Measurements from ENCODE around the gene HLA-DOA.

The HLA-DOA gene

GRCh38 chr6:32963866-32964265 is 45.5 kb downstream of the HLA-DOA start:
- WGBS, 2 experiments, result 89 to 95% methylated on average over 1 of the region's 1 CpG
- Histone ChIP-seq H3K27ac (ENCODE audit: insufficient read depth, low read depth, low read length, poor library complexity, severe bottlenecking) (no peak overlapping the region), H3K4me1 (ENCODE audit: control insufficient read depth, insufficient read depth, low read length) (peaks cover 9% of the 10 kb centered on the region), H3K4me3 (ENCODE audit: insufficient read depth, low read depth, low read length) (no peak overlapping the region), H3K9me3 (ENCODE audit: control insufficient read depth, low read length) (no peaks in the 10 kb centered on the region), H3K27me3 (ENCODE audit: control insufficient read depth, insufficient read depth, low read length, poor library complexity, severe bottlenecking) (no peaks in the 10 kb centered on the region), H3K36me3 (ENCODE audit: control insufficient read depth, insufficient read depth, low read length) (no peaks in the 10 kb centered on the region)

- H3K36me3 ChIP-seq (ENCODE audit: control insufficient read depth, insufficient read depth, low read length), result no peaks in the 10 kb centered on the region
- H3K4me3 ChIP-seq (ENCODE audit: insufficient read depth, low read depth, low read length), result no peak overlapping the region
- 83 to 90% methylated on average over 1 of the region's 1 CpG for WGBS, 2 experiments
These were observed 47.1 kb downstream of the HLA-DOA start for GRCh38 chr6:32962213-32962826.

GRCh38 chr6:32960563-32960962 is 48.8 kb downstream of the HLA-DOA start:
- H3K9me3 ChIP-seq (ENCODE audit: control insufficient read depth, low read length), result no peaks in the 10 kb centered on the region
- H3K36me3 ChIP-seq (ENCODE audit: control insufficient read depth, insufficient read depth, low read length), result no peaks in the 10 kb centered on the region
- no peaks in the 10 kb centered on the region for H3K27me3 ChIP-seq (ENCODE audit: control insufficient read depth, insufficient read depth, low read length, poor library complexity, severe bottlenecking)
- H3K4me3 ChIP-seq (ENCODE audit: insufficient read depth, low read depth, low read length), result no peak overlapping the region
- 90 to 91% methylated on average over 4 of the region's 5 CpGs for WGBS, 2 experiments
- no peak overlapping the region for H3K27ac ChIP-seq (ENCODE audit: insufficient read depth, low read depth, low read length, poor library complexity, severe bottlenecking)
- H3K4me1 ChIP-seq (ENCODE audit: control insufficient read depth, insufficient read depth, low read length), result no peaks in the 10 kb centered on the region

More at GRCh38 chr6:32962213-32962826, 47.1 kb downstream of the HLA-DOA start:
- Histone ChIP-seq H3K4me1 (ENCODE audit: control insufficient read depth, insufficient read depth, low read length) (peaks cover 9% of the 10 kb centered on the region), H3K27ac (ENCODE audit: insufficient read depth, low read depth, low read length, poor library complexity, severe bottlenecking) (no peak overlapping the region), H3K27me3 (ENCODE audit: control insufficient read depth, insufficient read depth, low read length, poor library complexity, severe bottlenecking) (no peaks in the 10 kb centered on the region), H3K9me3 (ENCODE audit: control insufficient read depth, low read length) (no peaks in the 10 kb centered on the region)

GRCh38 chr6:32956176-32956575 is 53.2 kb downstream of the HLA-DOA start:
- no peaks in the 10 kb centered on the region for H3K9me3 ChIP-seq (ENCODE audit: control insufficient read depth, low read length)
- H3K27me3 ChIP-seq (ENCODE audit: control insufficient read depth, insufficient read depth, low read length, poor library complexity, severe bottlenecking), result no peaks in the 10 kb centered on the region
- 65 to 76% methylated on average over 2 of the region's 2 CpGs for WGBS, 2 experiments
- H3K4me3 ChIP-seq (ENCODE audit: insufficient read depth, low read depth, low read length), result no peak overlapping the region
- H3K4me1 ChIP-seq (ENCODE audit: control insufficient read depth, insufficient read depth, low read length), result no peaks in the 10 kb centered on the region
- no peaks in the 10 kb centered on the region for H3K36me3 ChIP-seq (ENCODE audit: control insufficient read depth, insufficient read depth, low read length)
- no peak overlapping the region for H3K27ac ChIP-seq (ENCODE audit: insufficient read depth, low read depth, low read length, poor library complexity, severe bottlenecking)

- Histone ChIP-seq H3K9me3 (ENCODE audit: control insufficient read depth, low read length) (no peaks in the 10 kb centered on the region), H3K4me3 (ENCODE audit: insufficient read depth, low read depth, low read length) (no peak overlapping the region), H3K36me3 (ENCODE audit: control insufficient read depth, insufficient read depth, low read length) (no peaks in the 10 kb centered on the region), H3K27ac (ENCODE audit: insufficient read depth, low read depth, low read length, poor library complexity, severe bottlenecking) (no peak overlapping the region), H3K27me3 (ENCODE audit: control insufficient read depth, insufficient read depth, low read length, poor library complexity, severe bottlenecking) (no peaks in the 10 kb centered on the region), H3K4me1 (ENCODE audit: control insufficient read depth, insufficient read depth, low read length) (no peaks in the 10 kb centered on the region)
- WGBS, 2 experiments, result 34 to 40% methylated on average over 3 of the region's 3 CpGs
These were observed 54.2 kb downstream of the HLA-DOA start for GRCh38 chr6:32954986-32955802.

- H3K4me1 ChIP-seq (ENCODE audit: control insufficient read depth, insufficient read depth, low read length), result no peaks in the 10 kb centered on the region
- 93% methylated on average over 4 of the region's 4 CpGs for WGBS, 2 experiments
- H3K27ac ChIP-seq (ENCODE audit: insufficient read depth, low read depth, low read length, poor library complexity, severe bottlenecking), result no peak overlapping the region
- H3K27me3 ChIP-seq (ENCODE audit: control insufficient read depth, insufficient read depth, low read length, poor library complexity, severe bottlenecking), result no peaks in the 10 kb centered on the region
- H3K9me3 ChIP-seq (ENCODE audit: control insufficient read depth, low read length), result no peaks in the 10 kb centered on the region
- no peaks in the 10 kb centered on the region for H3K36me3 ChIP-seq (ENCODE audit: control insufficient read depth, insufficient read depth, low read length)
- no peak overlapping the region for H3K4me3 ChIP-seq (ENCODE audit: insufficient read depth, low read depth, low read length)
These were observed 55.1 kb downstream of the HLA-DOA start for GRCh38 chr6:32954267-32954666.
